Measurements from ENCODE around the gene DLL1. TPM values are rescaled to one million over a fixed set of nuclear protein-coding genes. Genes with fewer than 3 reads are reported as not detected.
A peak's percentile ranks its signal among the peaks of the same experiment; 100 is the strongest.

Gene DLL1
- total and polyA plus RNA-seq, 2 donors from 2014 or later: 4.5 to 11.9 TPM

DNA sequence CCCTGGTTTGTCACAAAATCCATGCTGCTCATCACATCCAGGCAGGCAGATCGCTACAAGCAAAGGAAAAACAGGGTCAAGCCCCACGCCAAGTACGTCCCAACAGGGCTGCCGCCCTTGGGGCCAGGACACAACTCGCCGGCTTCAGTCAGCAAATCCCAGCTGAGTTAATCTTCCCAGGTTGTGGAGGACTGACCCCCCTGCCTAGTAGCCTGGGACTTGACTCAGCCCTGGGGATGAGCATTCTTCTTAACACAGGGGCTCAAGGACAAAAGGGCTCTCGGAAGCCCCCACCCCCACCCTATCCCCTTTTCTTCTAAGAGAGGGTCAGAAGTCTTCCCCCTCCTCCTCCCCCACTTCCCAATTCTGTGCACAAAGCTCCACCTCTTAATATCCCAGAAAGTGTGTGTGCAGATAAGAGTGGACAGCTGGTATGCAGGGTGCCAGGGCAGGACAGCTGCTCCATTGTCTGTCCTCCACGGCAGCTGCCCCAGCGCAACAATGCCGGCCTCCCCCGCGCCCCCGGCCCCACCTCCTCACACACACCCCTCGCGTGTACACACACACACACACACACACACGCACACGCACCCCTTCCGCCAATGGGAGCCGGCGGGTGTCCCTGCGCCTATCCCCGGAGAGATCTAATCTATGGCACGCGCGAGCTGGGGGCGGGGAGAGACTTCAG lies 4.5 kb downstream of the DLL1 start:
- DNase-seq: peak; percentile 75 to 88 (median 79)
- H3K4me3 ChIP-seq (ENCODE audit: low read length in 3 of 3): no peak overlapping the region
- TF ChIP-seq, protein P1, sequence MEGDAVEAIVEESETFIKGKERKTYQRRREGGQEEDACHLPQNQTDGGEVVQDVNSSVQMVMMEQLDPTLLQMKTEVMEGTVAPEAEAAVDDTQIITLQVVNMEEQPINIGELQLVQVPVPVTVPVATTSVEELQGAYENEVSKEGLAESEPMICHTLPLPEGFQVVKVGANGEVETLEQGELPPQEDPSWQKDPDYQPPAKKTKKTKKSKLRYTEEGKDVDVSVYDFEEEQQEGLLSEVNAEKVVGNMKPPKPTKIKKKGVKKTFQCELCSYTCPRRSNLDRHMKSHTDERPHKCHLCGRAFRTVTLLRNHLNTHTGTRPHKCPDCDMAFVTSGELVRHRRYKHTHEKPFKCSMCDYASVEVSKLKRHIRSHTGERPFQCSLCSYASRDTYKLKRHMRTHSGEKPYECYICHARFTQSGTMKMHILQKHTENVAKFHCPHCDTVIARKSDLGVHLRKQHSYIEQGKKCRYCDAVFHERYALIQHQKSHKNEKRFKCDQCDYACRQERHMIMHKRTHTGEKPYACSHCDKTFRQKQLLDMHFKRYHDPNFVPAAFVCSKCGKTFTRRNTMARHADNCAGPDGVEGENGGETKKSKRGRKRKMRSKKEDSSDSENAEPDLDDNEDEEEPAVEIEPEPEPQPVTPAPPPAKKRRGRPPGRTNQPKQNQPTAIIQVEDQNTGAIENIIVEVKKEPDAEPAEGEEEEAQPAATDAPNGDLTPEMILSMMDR (IDR thresholded peaks at IDR 0.05; ENCODE audit: borderline replicate concordance, extremely low read depth, insufficient read depth): no peak
- H3K9ac ChIP-seq (ENCODE audit: low read length in 3 of 3): no peak overlapping the region
- H3K27ac ChIP-seq (ENCODE audit: low read depth in 2 of 2, low read length in 2 of 2): no peak overlapping the region
- peaks cover 0 to 19% (median 0%) of the 10 kb centered on the region in 3 donors for H3K4me1 ChIP-seq (ENCODE audit: control insufficient read depth in 2 of 3, insufficient read depth in 2 of 3, low read depth in 1 of 3, low read length in 3 of 3)
- no peaks in the 10 kb centered on the region for H3K36me3 ChIP-seq (ENCODE audit: control insufficient read depth in 2 of 3, insufficient read depth in 3 of 3, low read length in 3 of 3)
- peaks cover 8% of the 10 kb centered on the region for H3K27me3 ChIP-seq (ENCODE audit: control insufficient read depth, insufficient read depth, low read length)
- no peak for FAIRE-seq
- no peaks in the 10 kb centered on the region for H3K9me3 ChIP-seq (ENCODE audit: control insufficient read depth in 2 of 3, insufficient read depth in 1 of 3, low read length in 3 of 3)
- intact Hi-C loops (cut with DNase I): no loop called here

DNA sequence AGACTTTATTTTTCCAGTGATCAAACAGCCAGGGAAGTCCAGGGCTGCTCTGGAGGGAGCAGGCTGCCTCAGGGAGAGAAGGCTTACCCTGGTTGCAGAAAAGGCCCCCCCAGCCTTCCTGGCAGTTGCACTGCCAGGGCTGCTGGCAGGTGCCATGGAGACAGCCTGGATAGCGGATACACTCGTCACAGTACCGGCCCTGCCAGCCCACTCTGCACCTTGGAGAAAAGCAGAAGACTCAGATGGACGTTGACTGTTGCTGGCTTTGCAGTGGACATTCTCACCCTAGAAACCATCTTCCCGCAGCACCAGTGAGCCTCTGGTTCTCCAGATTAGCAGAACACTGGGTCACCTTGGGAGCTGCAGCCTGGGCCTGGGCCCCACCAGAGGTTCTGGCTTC lies 5.4 kb downstream of the DLL1 start:
- Histone ChIP-seq H3K27me3 (ENCODE audit: control insufficient read depth, insufficient read depth, low read length) (peaks cover 8% of the 10 kb centered on the region), H3K36me3 (ENCODE audit: control insufficient read depth in 2 of 3, insufficient read depth in 3 of 3, low read length in 3 of 3) (no peaks in the 10 kb centered on the region), H3K27ac (ENCODE audit: low read depth in 2 of 2, low read length in 2 of 2) (no peak overlapping the region), H3K4me1 (ENCODE audit: control insufficient read depth in 2 of 3, insufficient read depth in 2 of 3, low read depth in 1 of 3, low read length in 3 of 3) (peaks cover 0 to 19% (median 0%) of the 10 kb centered on the region in 3 donors), H3K9me3 (ENCODE audit: control insufficient read depth in 2 of 3, insufficient read depth in 1 of 3, low read length in 3 of 3) (no peaks in the 10 kb centered on the region), H3K9ac (ENCODE audit: low read length in 3 of 3) (no peak overlapping the region), H3K4me3 (ENCODE audit: low read length in 3 of 3) (no peak overlapping the region)
- TF ChIP-seq, protein P1 (IDR thresholded peaks at IDR 0.05; ENCODE audit: borderline replicate concordance, extremely low read depth, insufficient read depth): no peak
- DNase-seq: peak in 2 of 5 donors; percentile 22 to 41
- intact Hi-C loops (cut with DNase I): no loop called here
- no peak for FAIRE-seq

DNA sequence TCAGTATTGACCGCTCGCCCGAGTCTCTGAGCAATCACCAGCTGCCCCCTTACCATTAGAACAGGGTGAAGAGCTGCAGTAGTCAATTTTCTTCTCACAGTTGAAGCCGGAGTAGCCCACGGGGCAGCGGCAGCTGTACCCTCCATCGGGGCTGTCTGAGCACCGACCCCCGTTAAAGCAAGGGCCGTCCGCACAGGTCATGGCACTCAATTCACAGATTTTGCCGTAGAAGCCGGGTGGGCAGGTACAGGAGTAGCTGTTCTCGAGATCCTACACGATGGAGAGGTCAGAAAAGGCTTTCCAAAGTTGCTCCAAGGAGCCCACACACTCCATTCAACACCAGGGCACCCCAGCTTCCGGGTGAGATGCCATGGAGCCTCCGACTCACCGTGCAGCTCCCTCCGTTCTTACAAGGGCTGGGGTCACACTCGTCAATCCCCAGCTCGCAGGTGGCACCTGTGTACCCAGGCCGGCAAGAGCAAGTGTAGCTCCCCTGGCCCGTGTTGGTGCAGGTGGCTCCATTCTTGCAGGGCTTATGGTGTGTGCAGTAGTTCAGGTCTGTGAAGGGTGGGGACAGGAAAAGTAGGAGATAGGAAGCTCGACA lies 5.9 kb downstream of the DLL1 start:
- no peak overlapping the region for H3K9ac ChIP-seq (ENCODE audit: low read length in 3 of 3)
- peaks cover 0 to 22% (median 2%) of the 10 kb centered on the region in 3 donors for H3K4me1 ChIP-seq (ENCODE audit: control insufficient read depth in 2 of 3, insufficient read depth in 2 of 3, low read depth in 1 of 3, low read length in 3 of 3)
- no peak for FAIRE-seq
- TF ChIP-seq, protein P1 (IDR thresholded peaks at IDR 0.05; ENCODE audit: borderline replicate concordance, extremely low read depth, insufficient read depth): no peak
- peaks cover 8% of the 10 kb centered on the region for H3K27me3 ChIP-seq (ENCODE audit: control insufficient read depth, insufficient read depth, low read length)
- no peaks in the 10 kb centered on the region for H3K36me3 ChIP-seq (ENCODE audit: control insufficient read depth in 2 of 3, insufficient read depth in 3 of 3, low read length in 3 of 3)
- no peaks in the 10 kb centered on the region for H3K9me3 ChIP-seq (ENCODE audit: control insufficient read depth in 2 of 3, insufficient read depth in 1 of 3, low read length in 3 of 3)
- H3K27ac ChIP-seq (ENCODE audit: low read depth in 2 of 2, low read length in 2 of 2): no peak overlapping the region
- peak in 1 of 5 donors; percentile 24 for DNase-seq
- intact Hi-C loops (cut with DNase I): no loop called here
- H3K4me3 ChIP-seq (ENCODE audit: low read length in 3 of 3): no peak overlapping the region
